Calu3 (cell line): Measurements from ENCODE around the gene SLC7A1. TPM values are rescaled to one million over a fixed set of nuclear protein-coding genes. Genes with fewer than 3 reads are reported as not detected.

Source experiments
- BruUV-seq: library from RNA; stranded (reverse); fragments of 400-500 nt; replicated peaks from 2 replicates; lab custom pipeline; 2021; lab: Mats Ljungman, UMichigan
- CTCF ChIA-PET: fragments of 300-600 bp; sonication (Branson Sonifier 250); formaldehyde crosslinking; loops from one replicate; lab custom pipeline; 2022; ENCODE audit warnings: antibody characterized with exemption; lab: Charles Lee
- DNase-seq: peaks from one replicate; pipeline ENCODE4 v3.0.0; 2022
- H3K27ac Mint-ChIP-seq: one replicate; pipeline ENCODE4 v1.8.0; 2022; ENCODE audit warnings: mixed read lengths; ENCODE audit not compliant: unreplicated experiment
- H3K27me3 Mint-ChIP-seq: one replicate; pipeline ENCODE4 v1.8.0; 2022; ENCODE audit warnings: mixed read lengths; ENCODE audit not compliant: unreplicated experiment
- H3K36me3 Mint-ChIP-seq: one replicate; pipeline ENCODE4 v1.8.0; 2022; ENCODE audit warnings: mild to moderate bottlenecking, moderate library complexity, mixed read lengths; ENCODE audit not compliant: insufficient read depth, unreplicated experiment
- H3K4me1 Mint-ChIP-seq: one replicate; pipeline ENCODE4 v1.8.0; 2022; ENCODE audit warnings: mild to moderate bottlenecking, low read depth, mixed read lengths; ENCODE audit not compliant: unreplicated experiment
- H3K4me3 Mint-ChIP-seq: one replicate; pipeline ENCODE4 v1.8.0; 2022; ENCODE audit warnings: mild to moderate bottlenecking, low read depth, moderate library complexity, mixed read lengths; ENCODE audit not compliant: unreplicated experiment
- H3K9me3 Mint-ChIP-seq: one replicate; pipeline ENCODE4 v1.8.0; 2022; ENCODE audit warnings: low read depth, mixed read lengths; ENCODE audit not compliant: unreplicated experiment
- intact Hi-C: fragments of 100-400 bp; cut with micrococcal nuclease; formaldehyde crosslinking; loops from one replicate; pipeline ENCODE4 v1.10.0; 2022; ENCODE audit not compliant: unreplicated experiment
- total RNA-seq: library from RNA; stranded (reverse); gene quantifications from 2 replicates; pipeline ENCODE4 v1.2.3, GENCODE V29; 2022
- TF ChIP-seq, protein P1 (sequence below): fragments of 200-600 bp; IDR thresholded peaks from one replicate; pipeline ENCODE4 v1.8.0; 2022; ENCODE audit warnings: antibody characterized with exemption; ENCODE audit not compliant: unreplicated experiment

SLC7A1 gene
- total RNA-seq, 1 experiment from 2014 or later: 86.6 TPM

DNA sequence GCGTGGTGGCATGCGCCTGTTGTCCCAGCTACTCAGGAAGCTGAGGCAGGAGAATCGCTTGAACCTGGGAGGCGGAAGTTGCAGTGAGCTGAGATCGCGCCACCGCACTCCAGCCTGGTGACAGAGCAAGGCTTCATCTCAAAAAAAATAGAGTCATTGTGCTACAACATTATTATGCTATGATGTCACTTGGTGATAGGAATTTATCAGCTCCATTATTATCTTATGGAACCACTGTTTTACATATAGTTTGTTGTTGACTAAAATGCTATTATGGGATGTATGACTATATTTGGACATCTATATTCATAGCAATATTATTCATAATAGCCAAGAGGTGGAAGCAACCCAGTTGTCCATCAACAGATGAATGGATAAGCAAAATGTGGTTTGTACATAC lies 26.4 kb upstream of the SLC7A1 start:
- H3K4me3 Mint-ChIP-seq: no peak overlapping the region
- H3K9me3 Mint-ChIP-seq: no peaks in the 10 kb centered on the region
- TF ChIP-seq, protein P1, sequence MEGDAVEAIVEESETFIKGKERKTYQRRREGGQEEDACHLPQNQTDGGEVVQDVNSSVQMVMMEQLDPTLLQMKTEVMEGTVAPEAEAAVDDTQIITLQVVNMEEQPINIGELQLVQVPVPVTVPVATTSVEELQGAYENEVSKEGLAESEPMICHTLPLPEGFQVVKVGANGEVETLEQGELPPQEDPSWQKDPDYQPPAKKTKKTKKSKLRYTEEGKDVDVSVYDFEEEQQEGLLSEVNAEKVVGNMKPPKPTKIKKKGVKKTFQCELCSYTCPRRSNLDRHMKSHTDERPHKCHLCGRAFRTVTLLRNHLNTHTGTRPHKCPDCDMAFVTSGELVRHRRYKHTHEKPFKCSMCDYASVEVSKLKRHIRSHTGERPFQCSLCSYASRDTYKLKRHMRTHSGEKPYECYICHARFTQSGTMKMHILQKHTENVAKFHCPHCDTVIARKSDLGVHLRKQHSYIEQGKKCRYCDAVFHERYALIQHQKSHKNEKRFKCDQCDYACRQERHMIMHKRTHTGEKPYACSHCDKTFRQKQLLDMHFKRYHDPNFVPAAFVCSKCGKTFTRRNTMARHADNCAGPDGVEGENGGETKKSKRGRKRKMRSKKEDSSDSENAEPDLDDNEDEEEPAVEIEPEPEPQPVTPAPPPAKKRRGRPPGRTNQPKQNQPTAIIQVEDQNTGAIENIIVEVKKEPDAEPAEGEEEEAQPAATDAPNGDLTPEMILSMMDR: no peak
- no peak for DNase-seq
- CTCF ChIA-PET: no interaction called here
- intact Hi-C loops: no loop called here
- peaks cover 42% of the 10 kb centered on the region for H3K27me3 Mint-ChIP-seq
- no peaks in the 10 kb centered on the region for H3K4me1 Mint-ChIP-seq
- no peaks in the 10 kb centered on the region for H3K36me3 Mint-ChIP-seq
- no TSS peak for BruUV-seq
- no peak overlapping the region for H3K27ac Mint-ChIP-seq

DNA sequence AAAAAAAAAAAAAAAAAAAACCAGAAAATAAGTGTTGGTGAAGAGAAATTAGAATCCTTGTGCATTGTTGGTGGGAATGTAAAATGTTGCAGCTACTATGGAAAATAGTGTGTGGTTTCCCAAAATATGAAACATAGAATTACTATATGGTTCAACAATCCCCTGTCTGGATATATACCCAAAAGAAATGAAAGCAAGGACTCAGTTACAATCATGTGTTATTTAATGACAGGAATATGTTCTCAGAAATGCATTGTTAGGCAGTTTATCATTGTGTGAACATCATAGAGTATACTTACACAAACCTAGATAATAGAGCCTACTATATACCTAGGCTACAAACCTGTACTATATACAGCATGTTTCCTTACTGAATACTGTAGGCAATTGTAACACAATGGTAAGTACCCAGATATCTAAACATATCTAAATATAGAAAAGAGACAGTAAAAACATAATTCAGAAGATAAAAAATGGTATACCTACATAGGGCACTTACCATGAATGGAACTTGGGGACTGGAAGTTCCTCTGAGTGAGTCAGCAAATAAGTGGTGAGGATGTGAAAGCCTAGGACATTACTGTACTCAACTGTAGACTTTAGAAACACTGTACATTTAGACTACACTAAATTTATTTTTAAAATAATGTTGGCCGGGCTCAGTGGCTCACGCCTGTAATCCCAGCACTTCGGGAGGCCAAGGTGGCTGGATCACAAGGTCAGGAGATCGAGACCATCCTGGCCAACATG lies 25.7 kb upstream of the SLC7A1 start:
- H3K4me1 Mint-ChIP-seq: no peaks in the 10 kb centered on the region
- no TSS peak for BruUV-seq
- intact Hi-C loops: no loop called here
- H3K36me3 Mint-ChIP-seq: no peaks in the 10 kb centered on the region
- no peak overlapping the region for H3K4me3 Mint-ChIP-seq
- H3K9me3 Mint-ChIP-seq: no peaks in the 10 kb centered on the region
- CTCF ChIA-PET: no interaction called here
- TF ChIP-seq, protein P1: no peak
- DNase-seq: no peak
- peaks cover 36% of the 10 kb centered on the region for H3K27me3 Mint-ChIP-seq
- H3K27ac Mint-ChIP-seq: no peak overlapping the region

DNA sequence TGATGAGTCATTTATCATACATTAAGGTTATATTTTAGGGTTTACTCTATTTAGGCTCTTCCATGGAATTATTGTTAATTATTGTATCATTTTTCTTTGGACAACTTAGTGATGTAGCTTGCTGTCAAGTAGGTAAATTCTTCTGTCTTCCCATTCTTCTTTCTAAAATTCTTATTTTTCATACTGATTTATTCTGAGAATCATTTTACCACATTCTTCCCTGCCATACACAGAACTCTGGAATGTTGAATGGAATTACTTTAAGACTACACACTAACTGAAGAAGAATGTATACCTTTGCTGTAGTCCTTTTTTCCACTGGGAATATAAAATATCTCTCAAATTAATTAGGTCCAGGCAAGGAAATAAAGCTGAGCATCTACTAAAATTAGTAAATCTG lies 24.5 kb upstream of the SLC7A1 start:
- TF ChIP-seq, protein P1: no peak
- Mint-ChIP-seq H3K36me3 (no peaks in the 10 kb centered on the region), H3K27ac (no peak overlapping the region), H3K27me3 (peaks cover 36% of the 10 kb centered on the region), H3K4me1 (no peaks in the 10 kb centered on the region), H3K4me3 (no peak overlapping the region), H3K9me3 (no peaks in the 10 kb centered on the region)
- BruUV-seq: no TSS peak
- CTCF ChIA-PET: no interaction called here
- DNase-seq: no peak
- intact Hi-C loops: no loop called here

DNA sequence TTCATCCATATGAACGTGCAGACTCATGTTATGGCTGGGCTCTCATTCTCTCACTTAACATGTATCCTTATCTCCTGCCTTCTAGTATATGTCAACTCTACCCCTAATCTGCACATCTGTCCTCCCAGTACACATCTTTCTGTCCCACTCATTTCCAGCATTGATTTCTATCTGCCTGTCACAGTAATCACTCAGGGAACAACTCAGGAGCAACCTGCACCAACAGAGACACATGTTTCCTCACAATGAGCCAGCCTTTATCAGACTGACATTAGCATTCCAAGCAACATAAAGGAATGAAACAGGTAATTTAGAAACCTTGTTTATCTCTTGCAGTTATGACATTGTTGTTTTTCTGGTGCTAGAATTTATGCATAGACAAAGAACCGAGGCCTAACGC lies 17.6 kb upstream of the SLC7A1 start:
- TF ChIP-seq, protein P1: no peak
- Mint-ChIP-seq H3K9me3 (no peaks in the 10 kb centered on the region), H3K4me1 (no peaks in the 10 kb centered on the region), H3K36me3 (no peaks in the 10 kb centered on the region), H3K4me3 (no peak overlapping the region), H3K27me3 (peaks cover 75% of the 10 kb centered on the region), H3K27ac (no peak overlapping the region)
- intact Hi-C loops: no loop called here
- CTCF ChIA-PET: no interaction called here
- BruUV-seq: no TSS peak
- no peak for DNase-seq
